WERI-Rb-1 (cell line): ENCODE measurements around the gene CRYBA1.
"Not testable (repeated sequence)": the region's sequence is repeated elsewhere in the genome, so short reads cannot be mapped to it uniquely, and the experiment has no call there.

Source experiments
- DNase-seq: peaks from one replicate; pipeline ENCODE4 v3.0.0-alpha.2; 2020
- H3K27ac ChIP-seq: fragments of 250-450 bp; sonication (Bioruptor Pico); 2 replicates; pipeline ENCODE4 v1.5.1; 2020; ENCODE audit warnings: mild to moderate bottlenecking, moderate library complexity
- H3K27me3 ChIP-seq: fragments of 250-450 bp; sonication (Bioruptor Pico); 2 replicates; pipeline ENCODE4 v1.5.1; 2021; ENCODE audit warnings: mild to moderate bottlenecking, low read depth, moderate library complexity; ENCODE audit not compliant: insufficient read depth, severe bottlenecking
- H3K36me3 ChIP-seq: fragments of 250-450 bp; sonication (Bioruptor Pico); 2 replicates; pipeline ENCODE4 v1.5.1; 2020; ENCODE audit warnings: mild to moderate bottlenecking, moderate library complexity
- H3K4me3 ChIP-seq: 2 replicates; pipeline ENCODE4 v1.5.1; 2011; ENCODE audit warnings: low read depth, mild to moderate bottlenecking, control low read depth, low read length
- H3K9me3 ChIP-seq: fragments of 250-450 bp; sonication (Bioruptor Pico); 2 replicates; pipeline ENCODE4 v1.5.1; 2021; ENCODE audit warnings: mild to moderate bottlenecking, moderate library complexity; ENCODE audit not compliant: severe bottlenecking
- CTCF ChIP-seq: IDR thresholded peaks from 2 replicates; pipeline ENCODE4 v1.5.1; 2011; ENCODE audit warnings: low read depth, mild to moderate bottlenecking, control low read depth, inconsistent platforms, low read length

CRYBA1 gene

GRCh38 chr17:29246628-29247027, at the start of gene CRYBA1:
CRYBA1 (plus strand) TSS chr17:29246859; CDS start chr17:29246864, 5 bp downstream.
- no peak for TF ChIP-seq CTCF
- no peak within 1 kb of the TSS for H3K4me3 ChIP-seq
- H3K36me3 ChIP-seq = no peaks in the 10 kb centered on the region
- no peak within 1 kb of the TSS for H3K27ac ChIP-seq
- no peak for DNase-seq
- no peaks in the 10 kb centered on the region for H3K9me3 ChIP-seq
- no peaks in the 10 kb centered on the region for H3K27me3 ChIP-seq

- TF ChIP-seq CTCF = no peak
- H3K4me3 ChIP-seq = no peak overlapping the region
- DNase-seq = no peak
- no peaks in the 10 kb centered on the region for H3K27me3 ChIP-seq
- H3K36me3 ChIP-seq = no peaks in the 10 kb centered on the region
- H3K9me3 ChIP-seq = no peaks in the 10 kb centered on the region
- H3K27ac ChIP-seq = no peak overlapping the region
Observed at GRCh38 chr17:29197516-29198272, 49.0 kb upstream of the CRYBA1 start.

GRCh38 chr17:29204068-29204804, 42.4 kb upstream of the CRYBA1 start:
- H3K27ac ChIP-seq, H3K9me3 ChIP-seq, H3K36me3 ChIP-seq, H3K27me3 ChIP-seq, DNase-seq, H3K4me3 ChIP-seq: not testable (repeated sequence)

- no peaks in the 10 kb centered on the region for H3K36me3 ChIP-seq
- H3K9me3 ChIP-seq = no peaks in the 10 kb centered on the region
- no peak overlapping the region for H3K4me3 ChIP-seq
- TF ChIP-seq CTCF = no peak
- no peaks in the 10 kb centered on the region for H3K27me3 ChIP-seq
- no peak for DNase-seq
- H3K27ac ChIP-seq = no peak overlapping the region
Observed at GRCh38 chr17:29205047-29205446, 41.6 kb upstream of the CRYBA1 start.

- Histone ChIP-seq H3K27me3 (no peaks in the 10 kb centered on the region), H3K9me3 (no peaks in the 10 kb centered on the region), H3K27ac (no peak overlapping the region), H3K4me3 (no peak overlapping the region), H3K36me3 (no peaks in the 10 kb centered on the region)
- TF ChIP-seq CTCF = no peak
- no peak for DNase-seq
Observed at GRCh38 chr17:29207975-29208374, 38.7 kb upstream of the CRYBA1 start.

GRCh38 chr17:29209073-29209472, 37.6 kb upstream of the CRYBA1 start:
- no peak overlapping the region for H3K27ac ChIP-seq
- no peak for TF ChIP-seq CTCF

More at GRCh38 chr17:29209073-29209472, 37.6 kb upstream of the CRYBA1 start:
- Histone ChIP-seq H3K9me3 (no peaks in the 10 kb centered on the region), H3K36me3 (no peaks in the 10 kb centered on the region), H3K27me3 (no peaks in the 10 kb centered on the region), H3K4me3 (no peak overlapping the region)
- no peak for DNase-seq
